GM12892 (cell line): ENCODE results near the gene ALPL.

Experiments
- DNase-seq: peaks from one replicate; pipeline ENCODE4 v3.0.0; 2011; ENCODE audit not compliant: insufficient read length
- FAIRE-seq: peaks from 2 replicates; lab custom pipeline; 2011; peaks lifted over from hg19 to GRCh38; lab: Jason Lieb, UNC
- POLR2A ChIP-seq: IDR thresholded peaks from 2 replicates; pipeline ENCODE4 v1.6.1; 2011; ENCODE audit warnings: low read depth, low read length, control low read depth
- POLR2AphosphoS5 ChIP-seq: IDR thresholded peaks from 2 replicates; pipeline ENCODE4 v1.6.1; 2011; ENCODE audit warnings: low read depth, low read length, control low read depth
- TAF1 ChIP-seq: IDR thresholded peaks from 2 replicates; pipeline ENCODE4 v1.6.1; 2011; ENCODE audit warnings: low read depth, mild to moderate bottlenecking, control low read depth, low read length, borderline replicate concordance

The ALPL gene

GRCh38 chr1:21522525-21523038, 13.4 kb downstream of the ALPL start:
- FAIRE-seq (no peak), DNase-seq (no peak)
- TF ChIP-seq POLR2AphosphoS5 (no peak), TAF1 (no peak), POLR2A (no peak)

DNA sequence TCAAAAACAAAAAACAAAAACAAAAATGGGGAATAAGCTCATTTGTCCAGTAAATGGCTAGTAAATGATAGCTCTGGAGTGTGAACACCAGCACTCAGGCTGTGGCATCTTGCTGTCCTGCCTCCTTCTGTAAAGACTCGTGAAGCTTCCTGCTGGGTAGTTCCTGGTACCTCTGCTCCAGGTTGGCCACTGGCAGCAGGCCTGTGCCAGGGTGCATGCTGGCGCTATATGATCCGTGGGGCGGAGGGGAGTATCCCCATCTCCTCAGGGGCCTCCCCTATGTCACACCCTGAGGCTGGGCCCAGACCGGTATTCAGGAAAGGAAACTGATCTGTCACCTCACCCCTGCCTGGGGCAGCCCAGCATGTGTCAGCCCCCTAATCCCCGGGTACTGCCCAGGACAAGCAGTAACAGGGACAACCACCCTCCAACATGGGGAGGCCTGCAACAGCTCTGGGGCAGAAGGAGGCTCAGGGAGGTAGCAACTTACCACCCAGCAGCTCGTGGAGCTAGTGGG, 14.1 kb downstream of the ALPL start:
- no peak for TF ChIP-seq POLR2A
- no peak for TF ChIP-seq TAF1
- TF ChIP-seq POLR2AphosphoS5 = no peak
- DNase-seq = no peak
- FAIRE-seq = no peak

DNA sequence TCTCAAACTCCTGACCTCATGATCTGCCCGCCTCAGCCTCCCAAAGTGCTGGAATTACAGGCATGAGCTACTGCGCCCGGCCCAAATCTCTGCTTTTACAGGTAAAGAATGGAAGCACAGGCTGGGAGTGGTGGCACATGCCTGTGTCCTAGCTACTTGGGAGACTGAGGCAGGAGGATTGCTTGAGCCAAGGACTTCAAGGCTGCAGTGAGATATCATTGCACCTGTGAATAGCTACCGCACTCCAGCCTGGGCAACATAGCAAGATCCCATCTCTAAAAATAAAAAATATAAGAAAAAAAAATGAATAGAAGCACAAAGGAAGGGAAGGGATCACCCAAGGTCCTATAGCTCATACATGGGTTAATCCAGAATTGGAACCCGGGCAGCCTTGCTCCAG, 15.0 kb downstream of the ALPL start:
- no peak for TF ChIP-seq TAF1
- FAIRE-seq (no peak), DNase-seq (no peak)

GRCh38 chr1:21524686-21525339, 15.6 kb downstream of the ALPL start:
- DNase-seq (no peak), FAIRE-seq (no peak)
- TF ChIP-seq POLR2A (no peak), POLR2AphosphoS5 (no peak), TAF1 (no peak)

DNA sequence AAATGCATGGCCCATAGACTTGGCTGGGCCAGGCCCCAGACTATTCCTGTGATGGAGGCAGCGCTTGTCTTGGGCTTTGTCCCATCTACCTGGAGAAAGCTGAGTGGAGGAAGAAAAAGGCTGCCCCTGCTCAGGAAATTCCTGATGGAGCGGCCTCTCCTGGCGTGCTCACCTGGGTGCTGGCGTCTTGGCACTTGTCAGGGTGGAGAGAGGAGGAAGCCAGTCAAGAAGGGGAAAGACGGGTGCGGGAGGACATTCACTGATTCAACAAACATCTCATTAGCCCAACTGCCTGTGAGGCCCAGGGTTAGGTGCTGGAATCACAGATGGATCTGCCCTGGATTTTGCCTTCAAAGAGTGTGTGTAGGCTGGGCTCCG, 16.1 kb downstream of the ALPL start:
- no peak for DNase-seq
- no peak for FAIRE-seq
- TF ChIP-seq POLR2AphosphoS5 (no peak), TAF1 (no peak), POLR2A (no peak)

- no peak for TF ChIP-seq POLR2AphosphoS5
- no peak for TF ChIP-seq POLR2A
- TF ChIP-seq TAF1 = no peak
- DNase-seq (no peak), FAIRE-seq (no peak)
Measured at GRCh38 chr1:21526441-21526840, 17.2 kb downstream of the ALPL start.

GRCh38 chr1:21530368-21531016, 21.3 kb downstream of the ALPL start:
- TF ChIP-seq POLR2A (no peak), TAF1 (no peak), POLR2AphosphoS5 (no peak)
- DNase-seq (no peak), FAIRE-seq (no peak)

DNA sequence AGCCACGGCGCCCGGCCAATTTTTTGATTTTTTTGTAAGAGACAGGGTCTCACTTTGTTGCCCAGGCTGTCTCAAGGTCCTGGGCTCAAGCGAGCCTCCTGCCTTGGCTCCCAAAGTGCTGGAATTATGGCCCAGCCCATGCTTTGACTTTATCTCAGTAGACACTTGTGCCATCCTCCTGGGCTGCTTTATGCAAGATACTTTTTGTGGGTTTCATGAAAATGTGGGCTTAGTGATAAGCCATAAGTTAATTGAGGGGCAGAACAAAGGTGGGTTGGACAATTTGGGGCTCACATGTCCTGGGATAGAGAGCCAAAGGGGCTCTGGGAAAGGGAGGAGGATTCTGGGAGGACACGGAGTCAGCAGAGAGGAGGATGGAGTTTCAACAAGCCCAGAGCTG, 22.0 kb downstream of the ALPL start:
- no peak for TF ChIP-seq POLR2AphosphoS5
- TF ChIP-seq TAF1 = no peak
- TF ChIP-seq POLR2A = no peak
- DNase-seq = no peak
- FAIRE-seq = no peak

- FAIRE-seq = no peak
- DNase-seq = no peak
- TF ChIP-seq POLR2A (no peak), TAF1 (no peak), POLR2AphosphoS5 (no peak)
Measured at GRCh38 chr1:21532496-21532895, 23.3 kb downstream of the ALPL start.

GRCh38 chr1:21532992-21533534, 23.8 kb downstream of the ALPL start:
- DNase-seq = no peak
- no peak for TF ChIP-seq TAF1
- no peak for TF ChIP-seq POLR2A
- TF ChIP-seq POLR2AphosphoS5 = no peak
- FAIRE-seq = no peak

- no peak for DNase-seq
Measured at GRCh38 chr1:21534146-21534545, 24.9 kb downstream of the ALPL start.

More at GRCh38 chr1:21534146-21534545, 24.9 kb downstream of the ALPL start:
- FAIRE-seq = no peak
- no peak for TF ChIP-seq POLR2A
- no peak for TF ChIP-seq TAF1
- no peak for TF ChIP-seq POLR2AphosphoS5
